Measurements from ENCODE around the gene SERPINE1. TPM values are rescaled to one million over a fixed set of nuclear protein-coding genes. Genes with fewer than 3 reads are reported as not detected.

The SERPINE1 gene
- total and polyA plus RNA-seq, 2 of the 8 experiments (the other 6 are each of a cell fraction or from before 2014, with no cell fraction given) = 3.7 to 5.6 TPM

DNA sequence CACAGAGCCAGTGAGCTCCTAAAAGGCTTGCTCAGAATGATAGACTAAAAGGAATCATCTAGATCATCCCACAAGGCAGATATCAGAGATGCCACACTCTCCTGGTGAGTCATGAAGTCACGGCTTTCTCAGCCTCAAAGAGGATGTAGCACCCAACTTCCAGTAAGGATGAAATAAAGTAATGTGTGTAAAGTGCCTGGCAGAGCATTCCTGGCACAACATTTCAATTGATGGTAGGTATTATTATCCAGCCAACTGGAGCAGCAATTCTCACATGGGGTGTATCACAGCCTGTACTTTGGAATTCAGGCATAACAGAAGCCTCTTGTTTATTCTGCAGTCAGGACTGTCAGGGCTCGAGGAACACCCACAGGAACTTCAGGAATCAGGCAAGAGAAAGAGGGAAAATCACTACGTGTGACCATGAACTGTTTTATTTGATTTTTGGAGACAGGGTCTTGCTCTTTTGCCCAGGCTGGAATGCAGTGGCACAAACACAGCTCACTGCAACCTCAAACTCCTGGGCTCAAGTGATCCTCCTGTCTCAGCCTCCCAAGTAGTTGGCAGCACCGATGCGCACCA is 58.4 kb downstream of the SERPINE1 start (continued):
- no peak for TF ChIP-seq E2F6 (IDR thresholded peaks at IDR 0.05)
- no peak for TF ChIP-seq SRF (IDR thresholded peaks at IDR 0.05; ENCODE audit: low read depth, low read length)

Measured in H1 (cell line).